NCI-H226 (cell line): Measurements from ENCODE around the gene GID8.

Experiments used
- DNase-seq: peaks from one replicate; pipeline ENCODE4 v3.0.0-alpha.2; 2015

Gene GID8

GRCh38 chr20:62971950-62972844 is 34.2 kb downstream of the GID8 start:
- peak; percentile 68 for DNase-seq

- no peak for DNase-seq
These were observed 35.1 kb downstream of the GID8 start for GRCh38 chr20:62972845-62973745.

- no peak for DNase-seq
These were observed 37.4 kb downstream of the GID8 start for GRCh38 chr20:62975251-62975760.

GRCh38 chr20:62975812-62976508 is 38.0 kb downstream of the GID8 start:
- no peak for DNase-seq

- no peak for DNase-seq
These were observed 38.9 kb downstream of the GID8 start for GRCh38 chr20:62976886-62977285.

GRCh38 chr20:62977613-62978560 is 39.9 kb downstream of the GID8 start:
- DNase-seq: no peak

GRCh38 chr20:62978561-62978943 is 40.6 kb downstream of the GID8 start:
- no peak for DNase-seq

GRCh38 chr20:62979310-62979709 is 41.4 kb downstream of the GID8 start:
- DNase-seq: no peak

- DNase-seq: no peak
These were observed 42.0 kb downstream of the GID8 start for GRCh38 chr20:62979876-62980373.

GRCh38 chr20:62980380-62980960 is 42.5 kb downstream of the GID8 start:
- no peak for DNase-seq

- no peak for DNase-seq
These were observed 43.0 kb downstream of the GID8 start for GRCh38 chr20:62980970-62981369.

GRCh38 chr20:62982124-62983075 is 44.5 kb downstream of the GID8 start:
- no peak for DNase-seq

- DNase-seq: no peak
These were observed 45.3 kb downstream of the GID8 start for GRCh38 chr20:62983210-62983609.

GRCh38 chr20:62984666-62985443 is 46.9 kb downstream of the GID8 start:
- DNase-seq: no peak

- DNase-seq: no peak
These were observed 47.5 kb downstream of the GID8 start for GRCh38 chr20:62985444-62985778.

GRCh38 chr20:62986257-62986800 is 48.4 kb downstream of the GID8 start:
- no peak for DNase-seq

GRCh38 chr20:62987114-62987513 is 49.2 kb downstream of the GID8 start:
- DNase-seq: no peak

GRCh38 chr20:62989201-62989601 is 51.3 kb downstream of the GID8 start:
- no peak for DNase-seq

- no peak for DNase-seq
These were observed 52.4 kb downstream of the GID8 start for GRCh38 chr20:62990306-62990825.
